ENCODE results near the gene TRIP13.

Gene TRIP13

GRCh38 chr5:865168-865521 lies 27.5 kb upstream of the TRIP13 start:
- no peak for FAIRE-seq
- no peak for TF ChIP-seq CTCF (IDR thresholded peaks at IDR 0.05; ENCODE audit: insufficient read depth, missing control alignments)
- DNase-seq (ENCODE audit: insufficient read length, low spot score), result no peak

GRCh38 chr5:865771-866170 lies 26.9 kb upstream of the TRIP13 start:
- FAIRE-seq (no peak), DNase-seq (ENCODE audit: insufficient read length, low spot score) (no peak)
- TF ChIP-seq CTCF (IDR thresholded peaks at IDR 0.05; ENCODE audit: insufficient read depth, missing control alignments), result no peak

DNA sequence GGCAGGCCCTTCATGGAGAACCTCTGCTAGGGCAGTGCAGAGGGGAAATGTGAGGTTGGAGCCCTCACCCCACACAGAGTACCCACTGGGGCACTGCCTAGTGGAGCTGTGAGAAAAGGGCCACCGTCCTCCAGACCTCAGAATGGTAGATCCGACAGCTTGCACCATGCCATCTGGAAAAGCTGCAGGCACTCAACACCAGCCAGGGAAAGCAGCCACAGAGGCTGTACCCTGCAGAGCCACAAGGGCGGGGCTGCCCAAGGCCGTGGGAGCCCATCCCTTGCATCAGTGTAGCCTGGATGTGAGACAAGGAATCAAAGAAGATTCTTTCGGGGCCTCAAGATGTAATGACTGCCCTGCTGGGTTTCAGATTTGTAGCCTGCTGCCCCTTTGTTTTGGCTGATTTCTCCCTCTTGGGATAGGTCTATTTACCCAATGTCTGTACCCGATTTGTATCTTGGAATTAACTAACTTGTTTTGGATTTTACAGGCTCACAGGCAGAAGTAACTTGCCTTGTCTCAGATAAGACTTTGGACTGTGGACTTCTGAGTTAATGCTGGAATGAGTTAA lies 25.3 kb upstream of the TRIP13 start:
- DNase-seq (ENCODE audit: insufficient read length, low spot score), result no peak
- TF ChIP-seq CTCF (IDR thresholded peaks at IDR 0.05; ENCODE audit: insufficient read depth, missing control alignments), result no peak
- no peak for FAIRE-seq

DNA sequence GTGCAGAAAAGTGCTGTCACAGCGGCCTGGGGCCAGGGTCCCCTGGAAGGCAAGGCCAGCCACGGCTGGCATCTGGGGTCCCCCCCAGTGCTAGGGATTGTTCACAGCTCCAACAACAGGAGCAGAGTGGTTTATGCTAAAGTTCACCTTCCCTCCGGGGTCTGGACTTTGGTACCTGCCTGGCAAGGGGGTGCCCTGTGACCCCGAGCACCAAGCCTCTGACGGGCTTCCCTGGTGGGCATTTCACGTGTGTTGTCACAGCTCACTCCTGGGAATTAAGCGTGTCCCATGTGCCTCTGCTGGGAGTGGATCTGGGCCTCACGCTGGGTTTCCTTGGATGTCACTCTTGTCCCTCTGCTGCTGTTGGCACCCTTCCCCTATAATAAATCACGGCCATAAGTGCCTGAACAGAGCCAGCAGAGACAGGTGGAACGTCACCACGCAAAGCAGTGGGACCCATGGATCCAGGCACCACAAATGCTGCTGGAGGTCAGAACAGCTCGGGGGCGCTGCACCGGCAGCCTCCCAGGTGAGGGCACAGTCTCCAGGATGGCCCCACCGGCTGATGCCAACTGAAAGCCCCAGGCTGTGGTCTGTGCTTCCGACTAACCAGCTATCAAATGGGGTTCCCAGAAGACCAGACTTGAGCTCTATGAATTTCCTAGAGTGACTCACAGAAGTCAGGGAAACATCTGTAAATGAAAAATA lies 24.1 kb upstream of the TRIP13 start:
- DNase-seq (ENCODE audit: insufficient read length, low spot score) (no peak), FAIRE-seq (no peak)
- no peak for TF ChIP-seq CTCF (IDR thresholded peaks at IDR 0.05; ENCODE audit: insufficient read depth, missing control alignments)

GRCh38 chr5:870956-871355 lies 21.7 kb upstream of the TRIP13 start:
- FAIRE-seq (no peak), DNase-seq (ENCODE audit: insufficient read length, low spot score) (no peak)
- TF ChIP-seq CTCF (IDR thresholded peaks at IDR 0.05; ENCODE audit: insufficient read depth, missing control alignments), result no peak

- TF ChIP-seq CTCF (IDR thresholded peaks at IDR 0.05; ENCODE audit: insufficient read depth, missing control alignments), result no peak
- FAIRE-seq (no peak), DNase-seq (ENCODE audit: insufficient read length, low spot score) (no peak)
Measured at GRCh38 chr5:871596-872298, 20.9 kb upstream of the TRIP13 start.

DNA sequence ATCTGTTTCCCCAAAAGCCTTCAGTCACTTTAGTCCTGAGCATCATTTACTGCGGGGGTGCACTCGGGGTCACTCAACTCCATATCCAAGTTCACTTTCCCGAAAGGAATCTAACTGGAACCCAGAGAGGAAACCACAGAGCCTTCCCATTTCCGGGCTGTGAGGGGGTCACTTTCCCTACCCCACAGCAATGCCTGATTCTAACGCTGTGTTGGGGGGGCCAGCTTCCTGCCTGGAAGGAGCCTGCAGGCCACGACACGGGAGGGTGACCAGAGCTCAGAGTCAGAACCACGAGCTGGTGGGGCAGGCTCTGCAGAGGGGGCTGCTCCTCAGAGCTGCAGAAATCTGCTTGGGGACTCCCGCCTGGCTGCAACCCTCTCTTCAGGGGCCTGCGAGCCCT lies 20.4 kb upstream of the TRIP13 start:
- DNase-seq (ENCODE audit: insufficient read length, low spot score) (no peak), FAIRE-seq (no peak)
- no peak for TF ChIP-seq CTCF (IDR thresholded peaks at IDR 0.05; ENCODE audit: insufficient read depth, missing control alignments)
